ENCODE measurements around the gene DLGAP1.
"Not testable (repeated sequence)": the region's sequence is repeated elsewhere in the genome, so short reads cannot be mapped to it uniquely, and the experiment has no call there.

DLGAP1 gene

DNA sequence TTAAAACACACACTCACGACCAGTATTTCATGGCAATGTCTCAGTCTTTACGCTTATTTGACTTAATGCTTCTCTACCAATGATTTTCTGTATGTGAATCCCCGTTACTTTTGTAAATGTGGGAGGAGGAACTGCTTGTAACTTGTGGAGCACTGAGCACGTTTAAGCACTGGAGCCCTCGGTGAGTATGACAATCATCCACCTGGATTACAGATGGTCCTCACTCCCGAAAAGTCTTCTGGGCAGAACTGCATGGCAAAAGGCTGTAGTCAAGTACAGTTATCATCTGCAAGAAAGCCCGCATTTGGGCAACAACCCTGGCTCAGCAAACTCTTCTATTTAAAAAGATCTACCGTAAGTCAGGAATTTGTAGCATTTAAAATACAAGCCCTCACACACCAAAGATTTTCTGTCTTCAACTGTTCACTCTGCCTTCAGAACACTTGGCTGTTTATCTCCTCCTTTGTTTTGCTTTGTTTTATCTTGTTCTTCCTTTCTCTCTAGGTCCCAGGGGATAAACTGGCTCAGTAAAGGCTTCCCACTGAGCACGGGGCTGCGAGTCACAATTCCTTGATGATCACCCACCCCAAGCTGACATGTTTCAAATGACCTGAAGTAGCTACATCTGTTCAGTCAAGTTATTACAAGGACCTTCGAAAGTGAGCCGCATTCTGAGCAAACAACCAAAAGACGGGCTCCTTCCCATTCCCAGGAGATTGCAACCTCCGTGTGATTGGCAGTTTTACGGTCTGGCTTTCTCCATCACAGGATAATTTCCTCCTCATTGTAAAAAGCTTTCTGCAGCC, 102.2 kb downstream of the DLGAP1 start:
- no peak for DNase-seq (ENCODE audit: low spot score)
- in situ Hi-C loops (cut with MboI; ENCODE audit: low sequenced_read_pairs, unreplicated experiment) = no loop called here
- TF ChIP-seq, protein P1, sequence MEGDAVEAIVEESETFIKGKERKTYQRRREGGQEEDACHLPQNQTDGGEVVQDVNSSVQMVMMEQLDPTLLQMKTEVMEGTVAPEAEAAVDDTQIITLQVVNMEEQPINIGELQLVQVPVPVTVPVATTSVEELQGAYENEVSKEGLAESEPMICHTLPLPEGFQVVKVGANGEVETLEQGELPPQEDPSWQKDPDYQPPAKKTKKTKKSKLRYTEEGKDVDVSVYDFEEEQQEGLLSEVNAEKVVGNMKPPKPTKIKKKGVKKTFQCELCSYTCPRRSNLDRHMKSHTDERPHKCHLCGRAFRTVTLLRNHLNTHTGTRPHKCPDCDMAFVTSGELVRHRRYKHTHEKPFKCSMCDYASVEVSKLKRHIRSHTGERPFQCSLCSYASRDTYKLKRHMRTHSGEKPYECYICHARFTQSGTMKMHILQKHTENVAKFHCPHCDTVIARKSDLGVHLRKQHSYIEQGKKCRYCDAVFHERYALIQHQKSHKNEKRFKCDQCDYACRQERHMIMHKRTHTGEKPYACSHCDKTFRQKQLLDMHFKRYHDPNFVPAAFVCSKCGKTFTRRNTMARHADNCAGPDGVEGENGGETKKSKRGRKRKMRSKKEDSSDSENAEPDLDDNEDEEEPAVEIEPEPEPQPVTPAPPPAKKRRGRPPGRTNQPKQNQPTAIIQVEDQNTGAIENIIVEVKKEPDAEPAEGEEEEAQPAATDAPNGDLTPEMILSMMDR (IDR thresholded peaks at IDR 0.05; ENCODE audit: borderline replicate concordance, control extremely low read depth, extremely low read depth, insufficient read depth, missing control alignments) = no peak

DNA sequence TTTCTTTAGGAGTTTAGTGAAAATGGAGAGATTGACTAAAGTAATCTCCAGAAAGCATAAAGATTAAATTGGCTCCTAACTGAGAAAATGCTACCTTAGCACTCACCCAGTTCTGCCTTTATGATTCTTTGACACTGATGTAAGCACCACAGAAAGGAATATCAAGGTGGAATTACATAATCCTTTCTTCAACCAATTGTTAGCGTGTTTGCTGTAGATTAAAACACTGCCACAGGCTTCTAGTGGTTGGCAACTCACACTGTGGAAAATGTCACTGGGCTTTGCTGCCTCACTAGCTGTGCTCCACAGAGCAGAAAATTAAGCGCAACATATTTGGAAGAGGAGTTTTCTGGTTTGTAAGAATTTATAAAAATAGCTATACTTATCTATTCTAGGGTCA, 104.1 kb downstream of the DLGAP1 start:
- no peak for DNase-seq (ENCODE audit: low spot score)
- TF ChIP-seq, protein P1 (IDR thresholded peaks at IDR 0.05; ENCODE audit: borderline replicate concordance, control extremely low read depth, extremely low read depth, insufficient read depth, missing control alignments) = no peak
- in situ Hi-C loops (cut with MboI; ENCODE audit: low sequenced_read_pairs, unreplicated experiment) = no loop called here

DNA sequence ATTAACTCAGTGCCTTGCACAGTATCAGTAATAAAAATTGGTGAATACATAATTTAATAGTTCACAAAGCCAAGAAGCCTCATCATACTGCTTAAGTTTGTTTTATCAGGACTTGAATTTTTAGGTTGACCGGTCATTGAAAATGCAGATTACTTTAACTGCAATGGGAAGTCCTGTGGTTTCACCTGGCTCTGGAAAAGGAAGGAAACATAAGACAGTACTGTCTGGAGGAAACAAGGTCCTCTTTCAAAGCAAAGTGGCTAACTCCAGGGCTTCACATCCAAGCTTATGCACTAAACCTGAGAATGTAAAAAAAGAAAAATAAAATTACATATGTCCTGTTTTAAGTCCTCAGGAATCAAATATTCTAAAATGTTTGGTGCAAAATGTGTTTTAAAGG, 119.7 kb downstream of the DLGAP1 start:
- no peak for DNase-seq (ENCODE audit: low spot score)
- TF ChIP-seq, protein P1 (IDR thresholded peaks at IDR 0.05; ENCODE audit: borderline replicate concordance, control extremely low read depth, extremely low read depth, insufficient read depth, missing control alignments) = no peak
- in situ Hi-C loops (cut with MboI; ENCODE audit: low sequenced_read_pairs, unreplicated experiment) = no loop called here

DNA sequence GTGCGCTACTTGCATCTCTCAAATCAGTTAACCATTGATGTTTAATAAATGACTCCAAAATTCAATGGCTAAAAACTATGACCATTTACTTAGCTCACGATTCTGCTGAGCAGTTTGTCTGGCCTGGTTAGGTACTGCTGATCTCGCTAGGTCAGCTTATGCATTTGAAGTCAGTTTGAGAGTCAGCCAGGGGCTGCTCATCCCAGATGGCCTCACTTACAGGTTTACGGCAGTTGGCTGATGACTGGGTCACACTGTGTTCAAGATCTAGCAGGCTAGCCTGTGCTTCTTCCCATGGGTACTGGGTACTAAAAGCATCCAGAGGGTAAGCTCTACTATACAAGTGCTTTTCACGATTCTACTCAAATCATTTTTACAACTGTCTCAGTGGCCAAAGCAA, 122.1 kb downstream of the DLGAP1 start:
- in situ Hi-C loops (cut with MboI; ENCODE audit: low sequenced_read_pairs, unreplicated experiment) = no loop called here
- TF ChIP-seq, protein P1 (IDR thresholded peaks at IDR 0.05; ENCODE audit: borderline replicate concordance, control extremely low read depth, extremely low read depth, insufficient read depth, missing control alignments) = no peak
- DNase-seq (ENCODE audit: low spot score) = no peak

DNA sequence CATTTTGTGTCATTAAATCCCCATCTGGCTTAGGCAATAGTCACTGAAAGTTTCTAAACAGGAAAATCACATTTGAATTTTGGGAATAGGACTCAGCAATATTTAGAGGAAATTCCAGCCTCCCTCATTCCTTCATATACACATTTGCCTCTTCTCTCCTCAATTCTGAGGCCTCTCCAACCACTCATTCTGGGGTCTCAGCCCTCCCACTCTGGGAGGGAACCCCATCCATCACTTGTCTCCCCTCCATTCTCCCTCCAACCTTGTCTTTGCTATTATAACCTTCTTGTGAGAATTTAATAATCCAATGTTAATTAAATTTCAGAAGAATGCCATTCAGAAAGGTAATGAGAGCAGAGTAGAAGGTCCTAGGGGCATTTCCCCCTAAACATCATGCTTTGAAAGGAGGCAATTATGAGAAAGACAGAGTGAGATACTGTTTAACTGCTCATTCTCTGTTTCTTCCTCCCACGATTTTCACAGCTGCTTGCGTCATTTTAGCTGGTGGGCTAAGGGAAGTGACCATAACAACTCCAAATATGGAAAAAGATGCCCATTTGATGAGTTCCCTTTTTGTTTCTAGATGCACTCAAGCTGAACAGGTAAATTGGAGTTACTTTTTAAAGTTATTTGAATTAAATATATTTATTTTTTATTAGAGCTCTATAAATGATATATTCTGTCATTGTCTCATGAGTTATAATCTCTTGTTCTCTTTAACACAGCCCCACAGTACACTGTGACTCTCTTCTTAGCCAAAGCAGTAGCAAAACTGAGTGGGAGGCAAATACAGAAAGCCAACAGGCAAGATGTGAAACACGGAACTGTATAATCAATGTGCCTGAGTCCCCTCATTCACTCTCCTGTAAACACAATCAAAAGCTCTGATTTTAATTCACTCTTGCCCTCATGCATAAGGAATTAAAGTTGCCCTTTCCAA, 135.1 kb downstream of the DLGAP1 start:
- in situ Hi-C loops (cut with MboI; ENCODE audit: low sequenced_read_pairs, unreplicated experiment) = no loop called here
- TF ChIP-seq, protein P1 (IDR thresholded peaks at IDR 0.05; ENCODE audit: borderline replicate concordance, control extremely low read depth, extremely low read depth, insufficient read depth, missing control alignments) = no peak
- peak; percentile 36 for DNase-seq (ENCODE audit: low spot score)

DNA sequence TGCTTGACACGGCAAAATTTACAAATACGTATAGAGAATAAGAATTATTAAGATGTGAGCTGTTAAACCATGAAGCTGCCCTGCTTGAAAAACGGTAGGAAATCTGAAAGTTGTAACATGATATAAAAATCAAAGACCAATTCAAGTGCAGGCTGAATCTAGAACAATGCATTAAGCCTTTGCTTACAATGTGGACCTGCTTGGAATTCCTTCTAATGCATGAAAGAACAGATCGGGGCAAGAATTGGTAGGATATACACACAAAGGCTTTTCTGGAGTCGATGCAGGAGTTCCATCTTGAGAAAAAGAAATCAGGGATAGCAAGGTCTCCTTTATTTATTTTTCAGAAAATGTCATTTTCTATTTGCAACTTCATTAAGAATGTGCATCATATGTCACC, 136.8 kb downstream of the DLGAP1 start:
- in situ Hi-C loops (cut with MboI; ENCODE audit: low sequenced_read_pairs, unreplicated experiment) = no loop called here
- TF ChIP-seq, protein P1 (IDR thresholded peaks at IDR 0.05; ENCODE audit: borderline replicate concordance, control extremely low read depth, extremely low read depth, insufficient read depth, missing control alignments) = no peak
- DNase-seq (ENCODE audit: low spot score) = no peak

DNA sequence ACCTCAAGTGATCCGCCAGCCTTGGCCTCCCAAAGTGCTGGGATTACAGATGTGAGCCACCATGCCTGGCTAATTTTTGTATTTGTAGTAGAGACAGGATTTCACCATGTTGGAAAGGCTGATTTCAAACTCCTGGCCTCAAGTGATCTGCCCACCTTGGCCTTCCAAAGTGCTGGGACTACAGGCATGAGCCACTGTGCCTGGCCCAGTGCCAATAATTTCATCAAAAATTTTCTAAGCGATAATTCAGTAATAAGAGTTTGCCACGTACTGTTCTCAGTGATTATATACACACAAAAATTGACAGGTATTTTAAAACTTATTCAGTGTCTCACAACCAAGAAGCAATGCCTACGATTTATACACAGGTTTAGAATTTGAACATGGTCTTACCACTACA, 143.2 kb downstream of the DLGAP1 start:
- in situ Hi-C loops (cut with MboI; ENCODE audit: low sequenced_read_pairs, unreplicated experiment); DNase-seq (ENCODE audit: low spot score): not testable (repeated sequence)
